AG08395 (cell line): ENCODE data around the gene CACNA2D1.

Experiments used
- DNase-seq: peaks from one replicate; pipeline ENCODE4 v3.0.0; 2012; ENCODE audit warnings: mixed read lengths, low spot score

Gene CACNA2D1

DNA sequence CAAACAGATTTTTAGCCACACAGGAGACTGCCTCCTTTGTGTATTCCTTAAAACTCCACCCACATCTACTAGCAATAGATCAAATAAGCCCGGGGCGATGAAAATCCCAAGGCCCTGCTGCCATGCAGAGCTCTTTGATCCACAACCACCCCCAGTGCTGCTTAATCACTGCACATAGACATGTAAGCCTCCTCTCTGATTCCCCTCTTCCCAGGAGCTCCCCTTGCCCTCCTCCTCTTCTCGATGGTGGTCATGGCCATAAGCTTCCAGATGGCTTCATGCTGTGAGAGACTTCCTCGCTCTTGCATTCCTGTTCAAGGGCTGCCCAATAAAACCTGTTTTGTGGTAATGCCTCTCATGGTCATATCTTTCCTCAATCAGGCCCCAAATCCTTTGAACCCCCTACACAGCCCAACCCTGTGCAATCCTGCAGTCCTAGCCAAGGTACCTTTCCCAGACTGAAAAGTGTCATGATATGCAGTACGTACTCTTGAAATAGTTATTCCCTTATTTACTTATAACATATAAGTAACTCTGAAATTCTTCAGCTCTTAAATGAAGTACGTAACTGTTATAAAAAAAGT is 158.5 kb downstream of the CACNA2D1 start:
- DNase-seq, result no peak

DNA sequence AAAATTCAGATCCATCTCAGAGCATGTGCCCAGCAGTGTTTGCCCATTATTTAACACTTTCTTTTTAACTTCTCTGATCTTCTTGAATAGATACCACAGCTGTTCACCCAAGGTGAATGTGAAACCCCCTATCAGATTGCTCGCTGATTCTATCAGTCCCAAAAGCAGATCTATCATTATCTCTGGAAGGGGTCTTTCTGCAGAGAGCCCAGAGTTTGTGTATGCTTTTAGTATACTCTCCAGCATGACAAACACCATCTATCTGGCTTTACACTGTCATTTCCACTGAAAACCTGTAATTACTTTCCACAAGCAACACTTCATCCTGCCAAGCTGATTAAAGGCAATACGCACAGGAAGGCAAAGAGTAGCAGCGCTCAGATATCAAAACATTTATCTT is 168.2 kb downstream of the CACNA2D1 start:
- DNase-seq, result no peak

DNA sequence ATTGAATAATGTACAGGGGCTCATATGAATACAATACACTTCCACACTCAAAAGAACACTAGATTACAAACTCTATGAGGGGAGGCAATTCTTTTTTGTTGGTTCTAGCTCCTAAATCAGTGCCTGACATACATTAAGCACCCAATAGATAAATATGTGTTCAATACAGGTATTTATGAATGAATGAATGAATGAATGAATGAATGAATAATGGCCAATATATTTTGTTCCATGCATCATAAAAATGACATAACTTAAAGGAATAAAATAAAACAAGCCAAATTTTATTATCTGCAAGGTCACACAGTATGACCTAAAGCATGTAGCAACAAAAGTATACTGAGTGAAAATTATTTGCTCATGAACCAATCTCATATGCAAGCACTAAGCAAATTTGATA is 168.9 kb downstream of the CACNA2D1 start:
- no peak for DNase-seq

DNA sequence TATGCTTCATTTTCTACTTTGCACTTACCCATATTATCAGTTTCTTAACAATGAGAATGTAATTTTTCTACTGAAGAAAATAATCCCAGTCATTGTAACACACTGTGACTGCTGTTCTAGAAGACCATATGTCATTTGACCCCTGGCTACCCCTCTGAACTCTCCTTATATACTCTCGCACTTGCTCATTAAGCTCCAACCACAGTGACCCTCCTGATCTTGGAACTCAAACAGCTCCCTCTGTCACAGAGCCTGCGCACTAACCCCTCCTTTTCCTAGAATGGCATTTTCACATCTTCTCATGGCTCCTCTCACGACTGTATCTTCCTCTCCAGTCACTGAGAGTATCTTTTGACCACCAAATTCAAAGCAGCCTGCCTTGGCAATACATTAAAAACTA is 169.7 kb downstream of the CACNA2D1 start:
- no peak for DNase-seq

DNA sequence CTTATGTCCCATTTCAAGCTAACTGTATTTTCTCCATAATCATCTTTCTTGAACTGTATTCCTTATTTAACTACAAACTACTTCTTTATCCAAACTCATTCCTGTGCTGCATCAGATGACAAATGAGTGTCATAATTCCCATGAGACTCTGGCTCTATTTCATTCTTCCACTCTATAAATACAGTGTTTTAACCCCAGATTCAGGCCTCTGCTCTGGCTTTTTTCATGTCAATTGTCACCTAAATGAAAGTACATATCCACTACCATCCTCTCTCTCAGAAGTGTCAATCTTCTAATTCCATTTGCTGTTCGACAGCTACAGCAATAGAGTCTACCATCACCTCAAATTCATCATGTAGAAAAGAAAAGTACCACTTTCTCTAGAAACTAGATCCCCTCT is 172.7 kb downstream of the CACNA2D1 start:
- DNase-seq, result no peak

DNA sequence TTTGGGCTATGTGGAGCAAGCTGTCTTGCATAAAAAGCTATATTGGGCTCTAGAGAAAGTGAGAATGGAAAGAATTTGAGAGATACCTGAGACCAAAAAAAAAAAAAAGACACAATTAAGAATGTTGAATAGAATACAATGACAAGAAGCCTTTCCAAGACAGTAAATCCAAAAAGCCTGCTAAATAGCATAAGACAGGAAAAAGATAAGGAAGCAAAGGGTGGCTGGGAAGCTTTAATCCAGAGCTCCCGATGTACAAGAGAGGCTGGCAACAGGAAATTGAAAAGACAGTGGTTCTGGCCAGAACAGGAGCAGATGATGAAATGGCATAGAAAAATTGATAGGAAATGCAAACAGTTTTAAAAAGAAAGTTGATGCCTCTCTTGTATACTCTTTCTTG is 174.9 kb downstream of the CACNA2D1 start:
- no peak for DNase-seq

DNA sequence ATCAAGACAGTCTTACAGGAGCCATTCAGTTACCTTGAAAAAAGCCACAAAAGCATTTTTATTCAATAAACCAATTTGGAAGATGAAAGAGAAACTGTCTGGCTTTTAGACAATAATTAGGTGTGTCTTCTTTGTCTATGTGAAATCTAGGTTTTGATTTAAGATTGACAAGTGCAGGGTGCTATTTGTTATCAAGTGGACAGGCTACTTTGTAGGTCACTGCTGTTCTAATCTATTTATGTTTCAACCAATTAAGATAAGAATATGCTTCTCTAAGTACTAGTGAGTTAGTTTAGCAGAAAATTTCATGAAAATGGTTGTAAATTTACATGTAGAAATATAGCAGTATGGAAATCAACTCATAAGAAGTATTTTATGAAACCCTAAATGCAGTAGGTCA is 177.5 kb downstream of the CACNA2D1 start:
- no peak for DNase-seq

DNA sequence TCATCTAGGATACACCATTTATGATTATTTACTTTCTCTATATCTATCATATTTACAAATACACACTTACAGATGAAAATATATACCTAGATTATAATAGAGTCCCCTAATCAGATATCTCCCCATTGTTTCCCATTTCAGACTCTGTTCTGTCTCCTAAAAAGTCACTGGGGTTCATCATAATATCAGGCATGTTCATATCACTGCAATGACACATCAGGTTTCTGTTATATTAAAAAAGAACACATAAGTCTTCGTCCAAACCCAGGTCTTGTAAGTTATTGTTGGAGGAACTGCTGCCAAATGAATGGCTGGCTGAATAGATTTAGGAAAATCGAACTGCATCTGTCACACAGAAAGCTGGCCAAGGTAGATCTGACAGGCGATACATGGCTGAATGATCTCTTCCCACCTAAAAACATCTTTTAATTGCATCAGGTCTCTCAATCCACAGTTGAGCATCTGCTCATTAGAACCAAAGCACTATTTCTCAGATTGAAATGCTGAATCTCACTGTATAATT is 178.7 kb downstream of the CACNA2D1 start:
- DNase-seq, result no peak

DNA sequence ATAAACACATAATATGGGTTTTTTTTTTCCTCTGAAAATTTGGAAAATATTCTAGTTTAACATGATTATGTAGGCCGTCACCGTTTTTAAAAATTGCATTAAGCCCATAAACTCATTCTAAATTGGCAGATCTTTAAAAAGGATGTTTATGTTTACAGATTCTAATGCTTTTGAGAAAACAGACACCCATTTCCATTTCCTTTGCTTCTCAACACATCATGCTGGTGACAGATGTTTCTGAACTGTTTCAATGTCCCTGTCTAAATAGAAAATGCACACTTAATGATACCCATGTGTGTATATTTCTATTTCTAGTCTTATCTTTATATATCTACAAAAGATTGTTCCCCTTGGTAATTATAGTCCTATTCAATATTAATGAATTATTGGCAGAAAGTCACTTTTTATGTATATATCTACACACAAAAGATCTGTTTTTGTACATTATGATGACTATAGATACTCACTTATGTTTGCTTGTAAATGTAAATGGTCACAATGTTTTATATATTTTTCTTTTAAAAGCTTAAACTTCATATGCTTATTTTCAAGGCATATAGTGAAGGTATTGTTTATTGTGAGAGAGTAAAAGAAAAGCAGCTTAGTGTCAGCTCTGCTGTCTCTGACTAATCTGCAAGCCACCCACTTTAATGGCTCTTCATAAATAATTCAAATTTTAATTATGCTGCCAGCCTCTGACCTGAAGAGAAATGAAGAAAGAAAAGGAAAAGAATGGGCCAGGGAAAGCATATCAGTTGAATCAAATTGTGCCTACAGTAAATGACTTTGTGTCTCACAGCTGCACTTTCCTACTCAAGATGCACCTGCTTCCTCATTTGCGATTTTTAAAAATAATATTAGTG is 179.4 kb downstream of the CACNA2D1 start:
- no peak for DNase-seq

DNA sequence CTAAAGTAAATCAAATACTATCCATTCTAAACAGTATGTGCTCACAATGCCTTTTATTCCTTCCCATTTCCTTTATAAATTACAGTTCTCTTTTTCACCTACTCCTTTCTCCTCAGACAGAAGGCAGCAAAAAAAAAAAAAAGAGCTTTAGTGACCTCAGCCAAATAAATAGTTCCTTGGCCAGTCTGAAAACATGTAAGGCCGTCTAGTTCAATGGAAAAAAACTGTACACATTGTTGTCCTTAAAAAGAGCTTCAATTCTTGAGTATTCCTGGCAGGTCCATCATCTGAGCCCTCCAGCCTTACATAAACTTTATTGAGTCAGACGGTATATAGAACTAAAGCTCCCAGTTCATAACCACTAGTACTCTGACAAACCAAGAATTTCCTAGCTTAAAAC is 185.4 kb downstream of the CACNA2D1 start:
- DNase-seq, result no peak

DNA sequence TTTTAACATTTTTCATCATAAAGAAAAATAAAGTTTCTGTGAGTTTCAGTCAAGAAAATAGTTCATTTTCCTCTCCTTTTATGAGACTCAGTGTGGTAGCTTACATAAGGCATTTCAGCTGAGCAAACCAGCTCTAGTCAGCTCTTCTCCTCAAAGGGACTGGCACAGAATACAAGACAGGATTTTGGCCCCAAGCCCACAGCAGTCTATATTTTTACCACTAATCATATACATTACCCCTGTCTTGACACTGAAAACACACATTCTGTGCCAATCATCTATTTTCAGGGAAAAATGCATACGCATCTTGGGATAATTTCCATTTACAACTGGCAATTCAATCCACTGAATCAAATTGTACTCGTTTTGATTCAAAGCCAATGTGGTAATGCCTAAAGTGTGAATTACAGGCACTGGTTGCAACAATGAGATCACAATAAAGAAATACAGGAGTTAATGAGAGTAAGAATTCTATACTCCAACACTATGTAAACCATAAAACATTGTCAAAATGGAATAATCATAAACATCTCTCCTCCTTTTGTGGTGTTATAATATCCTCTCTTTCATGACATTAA is 186.4 kb downstream of the CACNA2D1 start:
- DNase-seq, result no peak

DNA sequence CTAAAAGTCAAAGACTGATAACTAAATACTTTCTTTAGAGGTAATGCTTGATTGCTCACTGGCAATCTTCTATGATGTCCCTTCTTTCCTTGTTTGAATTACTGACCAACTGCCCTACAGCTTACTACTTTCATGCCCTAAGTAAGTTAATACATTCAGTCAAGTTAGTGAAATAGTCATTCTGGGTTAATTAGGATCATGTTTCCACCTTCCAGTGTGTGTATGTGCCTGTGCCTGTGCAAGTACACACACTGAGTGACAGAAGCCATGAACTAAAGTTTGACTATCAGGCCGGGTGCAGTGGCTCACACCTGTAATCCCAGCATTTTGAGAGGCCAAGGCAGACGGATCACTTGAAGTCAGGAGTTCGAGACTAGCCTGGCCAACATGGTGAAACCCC is 187.9 kb downstream of the CACNA2D1 start:
- DNase-seq, result no peak

DNA sequence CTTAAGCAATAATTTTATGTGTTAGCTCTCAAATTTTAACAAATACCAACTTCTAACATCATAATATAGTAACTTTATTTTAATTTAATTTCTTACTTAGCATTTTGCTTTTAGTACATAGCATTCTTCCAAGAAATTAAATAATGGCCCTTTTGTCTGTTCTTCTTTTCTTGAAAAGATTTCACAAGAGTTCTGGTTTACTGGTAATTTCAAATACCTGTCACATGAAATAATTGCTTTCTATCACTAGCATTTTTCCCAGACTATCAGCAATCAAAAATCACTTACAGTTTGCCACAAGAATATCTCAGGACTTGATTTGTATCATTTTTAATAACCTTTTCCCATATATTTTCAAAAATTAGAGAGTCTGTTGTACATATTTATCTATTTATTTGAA is 193.0 kb downstream of the CACNA2D1 start:
- no peak for DNase-seq

DNA sequence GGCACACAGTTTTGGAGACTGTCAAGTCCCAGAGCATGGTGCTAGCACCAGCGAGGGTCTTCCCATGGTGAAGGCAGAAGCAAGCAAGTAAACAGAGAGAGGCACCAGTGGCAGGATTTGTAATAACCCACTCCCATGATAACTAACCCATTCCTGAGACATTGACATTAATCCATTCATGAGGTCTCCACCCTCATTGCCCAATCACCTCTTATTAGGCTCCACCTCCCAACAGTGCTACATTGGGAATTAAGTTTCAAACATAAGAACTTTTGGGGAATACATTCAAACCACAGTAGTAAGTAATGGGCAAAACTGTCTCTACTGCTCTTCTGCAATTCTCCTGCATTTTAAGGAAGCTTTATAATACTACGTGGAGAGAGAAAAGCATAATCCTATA is 193.6 kb downstream of the CACNA2D1 start:
- DNase-seq, result no peak

DNA sequence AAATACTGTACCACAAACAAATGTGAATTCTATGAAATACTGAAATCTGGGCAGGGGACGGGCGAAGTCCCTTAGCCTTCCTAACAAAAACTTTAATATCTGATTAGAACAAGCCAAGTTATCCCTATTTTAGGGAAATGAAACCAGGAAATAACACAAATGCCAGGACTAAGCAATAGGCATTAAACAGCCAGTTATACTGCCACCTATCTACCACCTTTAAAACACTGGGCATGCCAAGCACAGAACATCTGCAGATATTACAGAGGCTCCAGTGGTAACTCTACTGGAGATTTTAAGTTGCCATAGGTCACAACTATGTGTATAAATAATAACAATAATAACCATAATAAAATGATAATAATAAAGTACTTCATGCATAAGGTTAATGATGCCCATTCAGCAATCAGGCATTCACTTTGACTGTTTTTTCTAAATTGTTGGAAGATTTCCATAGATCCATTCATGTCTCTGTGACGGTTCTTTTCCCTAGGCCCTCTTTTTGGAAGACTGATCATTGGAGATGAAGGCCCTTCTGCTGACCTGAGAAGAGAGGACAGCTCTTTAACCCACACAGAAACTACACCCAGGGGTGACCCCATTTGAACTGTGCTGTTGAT is 195.7 kb downstream of the CACNA2D1 start:
- peak; percentile 26 for DNase-seq

DNA sequence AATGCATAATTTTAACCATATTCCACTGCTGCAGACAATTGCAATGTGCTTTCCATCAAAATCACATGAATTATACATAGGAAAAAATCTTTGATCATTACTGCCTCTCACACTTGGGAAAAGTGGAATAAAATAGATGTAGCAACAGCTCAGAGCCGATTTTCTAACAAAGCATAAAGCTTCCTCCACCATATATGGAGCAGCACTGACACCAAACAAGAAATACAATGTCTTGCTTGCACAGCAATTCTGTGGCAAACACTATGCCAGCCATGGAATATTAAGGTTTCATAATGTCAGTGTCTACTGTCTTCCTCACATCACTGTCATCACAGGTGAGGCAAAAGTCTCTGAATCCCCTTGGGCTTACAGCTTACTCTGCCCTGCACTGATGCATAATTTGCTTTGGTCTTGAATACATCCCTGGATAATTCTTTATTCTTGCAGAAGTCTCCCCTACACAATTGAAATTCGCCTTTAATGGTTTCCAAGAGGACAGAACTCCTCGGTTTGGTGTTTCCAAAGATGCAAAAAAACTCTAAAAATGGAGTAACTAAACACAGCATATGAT is 198.5 kb downstream of the CACNA2D1 start:
- DNase-seq, result no peak

DNA sequence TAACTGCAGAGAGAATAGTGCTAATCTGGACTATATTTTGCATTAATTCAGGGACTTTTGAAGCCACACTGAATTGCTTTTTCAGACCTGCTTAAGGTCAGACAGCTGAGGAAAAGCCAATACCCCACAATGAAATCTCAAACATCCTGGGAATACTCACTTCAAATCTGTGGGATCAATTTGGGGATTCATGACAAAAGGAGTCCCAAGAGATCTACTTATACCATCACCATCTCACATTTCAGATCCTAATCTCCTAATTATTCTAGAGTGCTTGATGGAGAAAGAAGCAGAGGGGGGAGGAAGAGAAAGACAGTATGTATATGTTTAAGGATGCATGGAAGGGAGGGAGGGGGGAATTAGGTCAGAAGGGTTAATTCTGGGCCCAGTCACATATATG is 202.2 kb downstream of the CACNA2D1 start:
- no peak for DNase-seq

DNA sequence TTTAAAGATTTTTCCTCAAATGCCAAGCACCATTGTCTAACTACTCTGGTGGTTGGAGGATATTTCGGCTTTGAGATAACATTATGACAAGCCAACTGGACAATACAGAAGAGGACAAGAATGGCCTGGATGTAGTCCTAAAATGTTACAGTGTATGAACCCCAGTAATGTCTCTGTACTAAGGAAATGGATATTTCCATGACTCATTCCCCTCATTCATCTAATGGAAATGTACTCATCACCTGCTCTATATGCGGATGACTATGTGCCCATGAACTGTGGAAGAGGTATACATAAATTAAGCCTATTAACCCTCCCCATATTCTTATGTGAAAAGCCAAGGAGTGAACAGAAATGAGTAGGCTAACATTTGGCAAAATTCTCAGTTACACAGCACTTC is 207.9 kb downstream of the CACNA2D1 start:
- no peak for DNase-seq

DNA sequence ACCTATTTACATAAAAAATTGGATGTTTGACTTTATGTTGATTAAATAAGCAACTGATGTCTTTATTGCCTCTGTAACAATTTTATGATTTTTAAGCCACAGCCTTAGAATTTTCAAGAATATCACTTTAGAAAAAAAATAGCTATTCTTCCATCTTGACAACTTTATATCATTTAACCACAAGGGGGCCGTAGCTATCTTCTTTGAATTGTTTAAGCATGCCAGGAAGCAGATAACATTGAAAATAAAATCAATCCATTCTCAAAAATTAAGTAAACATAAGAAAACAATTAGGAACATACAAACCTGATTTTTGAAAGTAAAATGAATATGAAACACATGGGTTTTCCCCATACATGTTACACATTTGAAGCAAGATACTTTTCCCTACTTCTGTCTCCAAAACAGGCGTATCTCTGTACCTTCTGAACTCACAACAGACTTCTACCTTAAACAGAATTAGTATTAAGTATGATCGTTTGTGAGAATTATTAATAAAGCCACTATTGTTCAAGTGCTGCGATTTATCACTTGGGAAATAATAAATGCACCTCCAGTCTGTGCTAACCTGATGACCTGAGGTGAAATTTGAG is 209.0 kb downstream of the CACNA2D1 start:
- DNase-seq, result peak; percentile 10

DNA sequence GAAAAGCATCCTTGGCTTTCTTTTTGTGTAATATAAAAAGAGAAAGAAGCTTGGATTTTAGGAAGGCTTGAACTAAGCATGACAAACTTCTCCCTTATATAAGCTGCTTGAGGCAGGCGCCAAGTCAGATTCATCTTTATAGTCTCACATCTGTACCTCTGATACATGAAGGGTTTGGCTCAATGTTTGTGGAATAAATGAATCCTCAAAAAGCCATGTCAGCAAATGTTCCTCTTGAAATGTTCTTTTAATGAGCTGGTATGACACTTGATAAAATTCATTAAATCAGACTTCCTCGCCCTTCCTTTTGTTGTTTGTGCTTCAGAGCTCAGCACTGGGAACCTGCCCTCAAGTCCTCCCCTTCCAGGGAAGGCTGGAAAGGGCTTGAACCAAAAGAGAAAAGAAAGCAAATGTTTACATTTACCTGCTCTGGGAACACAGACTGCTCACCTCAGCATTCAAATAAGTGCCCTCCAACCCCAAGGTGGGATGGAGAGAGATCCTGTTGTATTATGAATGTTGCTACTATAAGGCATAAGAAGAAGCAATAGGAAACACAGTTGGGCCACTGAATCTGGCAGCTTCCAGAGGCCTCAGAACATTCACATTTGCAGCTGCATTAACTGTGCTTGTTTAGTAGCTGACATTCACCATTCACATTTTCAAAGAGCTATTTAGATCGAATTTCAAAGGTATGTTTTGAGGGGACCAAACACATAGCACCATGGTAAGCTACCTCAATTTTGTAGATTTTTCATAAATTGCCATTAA is 212.6 kb downstream of the CACNA2D1 start:
- DNase-seq, result no peak

DNA sequence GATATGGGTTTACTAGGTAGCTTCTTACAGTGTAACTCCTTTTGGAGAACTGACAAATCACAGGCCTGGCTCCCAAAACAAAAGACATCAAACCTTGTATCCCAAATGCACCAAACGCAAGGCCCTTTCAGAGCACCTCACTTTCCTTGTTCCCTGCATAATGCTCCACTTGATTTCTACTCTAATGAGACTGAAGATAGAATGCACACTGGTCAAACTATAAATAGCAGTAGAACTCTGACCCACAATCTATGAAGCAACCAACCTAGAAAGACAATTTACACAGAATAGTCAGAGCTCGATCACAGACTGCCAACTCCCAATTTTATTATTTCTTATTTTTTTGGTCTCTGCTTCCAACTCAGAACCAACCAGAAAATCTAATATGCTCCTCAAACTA is 214.4 kb downstream of the CACNA2D1 start:
- no peak for DNase-seq
